Skin epidermis (tissue), 12 donors: ENCODE results near the gene CEP95.
"Not testable (repeated sequence)": the region's sequence is repeated elsewhere in the genome, so short reads cannot be mapped to it uniquely, and the experiment has no call there.

Experiments
- H3K27ac ChIP-seq, 21 experiments: fragments of 200-600 bp; sonication (generic) in 11 of 21; one replicate each; pipeline ENCODE4 v1.5.0; 2020; ENCODE audit warnings: mild to moderate bottlenecking in 3 of 21, inconsistent platforms in 2 of 21, moderate library complexity in 2 of 21
- H3K4me3 ChIP-seq, 7 experiments: fragments of 200-600 bp; sonication (generic) in 2 of 7; one replicate each; pipeline ENCODE4 v1.5.0; 2020; ENCODE audit warnings: inconsistent platforms in 2 of 7, mild to moderate bottlenecking in 2 of 7, moderate library complexity in 1 of 7

The CEP95 gene

GRCh38 chr17:64555281-64555680, 48.5 kb downstream of the CEP95 start:
- peak overlapping the region in 1 of 21 experiments; percentile 9 for H3K27ac ChIP-seq
- H3K4me3 ChIP-seq, result no peak overlapping the region

- H3K4me3 ChIP-seq, result no peak overlapping the region
- H3K27ac ChIP-seq, result peak overlapping the region in 1 of 21 experiments; percentile 47
Observed at GRCh38 chr17:64564098-64564497, 57.3 kb downstream of the CEP95 start.

GRCh38 chr17:64565563-64565962, 58.8 kb downstream of the CEP95 start:
- Histone ChIP-seq H3K4me3 (no peak overlapping the region), H3K27ac (peak overlapping the region in 2 of 21 experiments; percentile 31 to 47)

GRCh38 chr17:64571746-64572145, 65.0 kb downstream of the CEP95 start:
- H3K27ac ChIP-seq, result peak overlapping the region in 3 of 21 experiments; percentile 59 to 71 (median 70)
- no peak overlapping the region for H3K4me3 ChIP-seq

- Histone ChIP-seq H3K4me3 (no peak overlapping the region), H3K27ac (peak overlapping the region in 4 of 21 experiments; percentile 25 to 71 (median 62))
Observed at GRCh38 chr17:64572682-64573154, 65.9 kb downstream of the CEP95 start.

- H3K27ac ChIP-seq, result peak overlapping the region in 4 of 21 experiments; percentile 57 to 71 (median 64)
Observed at GRCh38 chr17:64573214-64573613, 66.4 kb downstream of the CEP95 start.

GRCh38 chr17:64574646-64575045, 67.9 kb downstream of the CEP95 start:
- peak overlapping the region in 1 of 21 experiments; percentile 57 for H3K27ac ChIP-seq
- H3K4me3 ChIP-seq, result no peak overlapping the region

More at GRCh38 chr17:64573214-64573613, 66.4 kb downstream of the CEP95 start:
- H3K4me3 ChIP-seq, result no peak overlapping the region

- H3K4me3 ChIP-seq, result no peak overlapping the region
- peak overlapping the region in 1 of 21 experiments; percentile 57 for H3K27ac ChIP-seq
Observed at GRCh38 chr17:64575431-64575830, 68.7 kb downstream of the CEP95 start.

GRCh38 chr17:64577025-64577424, 70.2 kb downstream of the CEP95 start:
- H3K4me3 ChIP-seq, H3K27ac ChIP-seq: not testable (repeated sequence)

GRCh38 chr17:64579917-64580316, 73.1 kb downstream of the CEP95 start:
- no peak overlapping the region for H3K4me3 ChIP-seq
- no peak overlapping the region for H3K27ac ChIP-seq

- H3K27ac ChIP-seq, result no peak overlapping the region
- no peak overlapping the region for H3K4me3 ChIP-seq
Observed at GRCh38 chr17:64580384-64581315, 73.9 kb downstream of the CEP95 start.

- no peak overlapping the region for H3K4me3 ChIP-seq
- H3K27ac ChIP-seq, result no peak overlapping the region
Observed at GRCh38 chr17:64583038-64583437, 76.3 kb downstream of the CEP95 start.

GRCh38 chr17:64585146-64585545, 78.4 kb downstream of the CEP95 start:
- H3K27ac ChIP-seq, result no peak overlapping the region
- no peak overlapping the region for H3K4me3 ChIP-seq
